Ectodermal cell (in vitro differentiated cells): ENCODE measurements around the gene R3HDM4.
A peak's percentile ranks its signal among the peaks of the same experiment; 100 is the strongest.
"Not testable (repeated sequence)": the region's sequence is repeated elsewhere in the genome, so short reads cannot be mapped to it uniquely, and the experiment has no call there.

Source experiments
- H3K27ac ChIP-seq: 2 replicates; pipeline ENCODE4 v1.7.0; 2013; ENCODE audit warnings: mild to moderate bottlenecking, low read depth, low read length; ENCODE audit not compliant: insufficient read depth, poor library complexity, severe bottlenecking
- H3K27me3 ChIP-seq: 2 replicates; pipeline ENCODE4 v1.7.0; 2013; ENCODE audit warnings: mild to moderate bottlenecking, low read length; ENCODE audit not compliant: insufficient read depth, control insufficient read depth, poor library complexity, severe bottlenecking
- H3K36me3 ChIP-seq: one replicate; pipeline ENCODE4 v1.7.0; 2013; ENCODE audit warnings: low read length; ENCODE audit not compliant: control insufficient read depth, insufficient read depth
- H3K4me1 ChIP-seq: one replicate; pipeline ENCODE4 v1.7.0; 2013; ENCODE audit warnings: low read length; ENCODE audit not compliant: control insufficient read depth, insufficient read depth
- H3K4me3 ChIP-seq: 2 replicates; pipeline ENCODE4 v1.7.0; 2013; ENCODE audit warnings: low read depth, low read length, control low read depth; ENCODE audit not compliant: insufficient read depth
- H3K9me3 ChIP-seq: 2 replicates; pipeline ENCODE4 v1.7.0; 2013; ENCODE audit warnings: mild to moderate bottlenecking, low read length, moderate library complexity; ENCODE audit not compliant: control insufficient read depth
- WGBS, 2 experiments: methylation state at CpG; one replicate each; pipeline ENCODE4 v1.1.7; 2013; ENCODE audit warnings: missing lambda C conversion rate in 2 of 2; 5-methylcytosine and 5-hydroxymethylcytosine counted together

R3HDM4 gene

DNA sequence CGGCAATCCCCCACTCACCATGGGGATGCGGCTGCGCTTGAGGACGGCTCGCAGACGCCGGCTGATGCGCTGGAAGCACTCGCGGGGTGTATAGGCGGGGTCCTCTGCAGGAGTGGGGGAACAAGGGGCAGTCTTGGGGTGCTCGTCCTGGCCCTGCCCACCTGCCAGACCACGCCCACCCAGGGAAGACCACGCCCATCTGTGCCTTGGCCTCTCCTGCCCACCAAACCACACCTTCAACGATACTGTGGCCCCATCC is 13.0 kb downstream of the R3HDM4 start:
- no peak overlapping the region for H3K4me3 ChIP-seq
- no peaks in the 10 kb centered on the region for H3K9me3 ChIP-seq
- no peaks in the 10 kb centered on the region for H3K36me3 ChIP-seq
- no peaks in the 10 kb centered on the region for H3K27me3 ChIP-seq
- peaks cover 10% of the 10 kb centered on the region for H3K4me1 ChIP-seq
- WGBS, 2 experiments, result 92 to 94% methylated on average over 15 of the region's 15 CpGs
- H3K27ac ChIP-seq, result no peak overlapping the region

- no peaks in the 10 kb centered on the region for H3K36me3 ChIP-seq
- 91% methylated on average over 32 of the region's 32 CpGs for WGBS, 2 experiments
- H3K9me3 ChIP-seq, result no peaks in the 10 kb centered on the region
- no peak overlapping the region for H3K27ac ChIP-seq
- peaks cover 10% of the 10 kb centered on the region for H3K4me1 ChIP-seq
- H3K4me3 ChIP-seq, result no peak overlapping the region
- H3K27me3 ChIP-seq, result no peaks in the 10 kb centered on the region
These were observed 13.5 kb downstream of the R3HDM4 start for GRCh38 chr19:899336-900042.

DNA sequence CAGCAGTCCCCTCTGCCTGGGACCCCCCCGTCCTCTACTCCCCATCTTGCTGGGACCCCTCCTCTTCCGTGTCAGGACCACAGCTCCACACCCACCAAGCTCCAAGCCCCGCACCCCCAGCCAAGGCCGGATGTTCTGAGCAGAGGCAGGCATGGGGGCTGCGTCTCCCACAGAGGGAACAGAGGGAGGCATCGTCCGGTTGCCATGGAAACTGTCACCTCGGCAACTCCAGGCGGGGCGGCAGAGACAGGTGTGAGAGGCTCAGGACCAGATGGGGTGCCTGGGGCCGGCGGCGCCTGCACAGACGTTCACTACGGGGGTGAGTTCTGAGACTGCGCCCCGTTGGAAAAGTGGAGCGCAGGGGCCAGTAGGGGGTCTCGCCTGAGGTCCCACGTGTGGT is 14.4 kb downstream of the R3HDM4 start:
- Histone ChIP-seq H3K27me3 (no peaks in the 10 kb centered on the region), H3K36me3 (no peaks in the 10 kb centered on the region), H3K27ac (no peak overlapping the region), H3K9me3 (no peaks in the 10 kb centered on the region), H3K4me1 (peaks cover 10% of the 10 kb centered on the region), H3K4me3 (no peak overlapping the region)
- 82 to 83% methylated on average over 20 of the region's 20 CpGs for WGBS, 2 experiments

- no peak overlapping the region for H3K27ac ChIP-seq
- H3K36me3 ChIP-seq, result no peaks in the 10 kb centered on the region
- 87 to 88% methylated on average over 26 of the region's 26 CpGs for WGBS, 2 experiments
- no peaks in the 10 kb centered on the region for H3K27me3 ChIP-seq
- peaks cover 6% of the 10 kb centered on the region for H3K4me1 ChIP-seq
- H3K4me3 ChIP-seq, result no peak overlapping the region
- H3K9me3 ChIP-seq, result no peaks in the 10 kb centered on the region
These were observed 15.5 kb downstream of the R3HDM4 start for GRCh38 chr19:897442-898039.

GRCh38 chr19:896999-897398 is 16.0 kb downstream of the R3HDM4 start:
- H3K27ac ChIP-seq, result no peak overlapping the region
- no peaks in the 10 kb centered on the region for H3K36me3 ChIP-seq
- no peaks in the 10 kb centered on the region for H3K27me3 ChIP-seq
- H3K4me3 ChIP-seq, result no peak overlapping the region
- no peaks in the 10 kb centered on the region for H3K9me3 ChIP-seq
- 87 to 88% methylated on average over 11 of the region's 11 CpGs for WGBS, 2 experiments
- H3K4me1 ChIP-seq, result peaks cover 6% of the 10 kb centered on the region

- peaks cover 6% of the 10 kb centered on the region for H3K4me1 ChIP-seq
- no peak overlapping the region for H3K27ac ChIP-seq
- H3K9me3 ChIP-seq, result no peaks in the 10 kb centered on the region
- WGBS, 2 experiments, result 88 to 90% methylated on average over 10 of the region's 10 CpGs
- H3K4me3 ChIP-seq, result no peak overlapping the region
- no peaks in the 10 kb centered on the region for H3K27me3 ChIP-seq
- H3K36me3 ChIP-seq, result no peaks in the 10 kb centered on the region
These were observed 16.6 kb downstream of the R3HDM4 start for GRCh38 chr19:896434-896833.

- H3K9me3 ChIP-seq, result no peaks in the 10 kb centered on the region
- H3K36me3 ChIP-seq, result peaks cover 13% of the 10 kb centered on the region
- peak within 1 kb of the TSS; percentile 89 for H3K4me3 ChIP-seq
- 2% methylated on average over 64 to 69 of the region's 69 CpGs for WGBS, 2 experiments
- no peaks in the 10 kb centered on the region for H3K4me1 ChIP-seq
- H3K27me3 ChIP-seq, result no peaks in the 10 kb centered on the region
- H3K27ac ChIP-seq, result peak within 1 kb of the TSS; percentile 94
These were observed 19.9 kb downstream of the R3HDM4 start, which contains the start of the genes MED16 and RNU6-9 for GRCh38 chr19:892894-893689. MED16 (minus strand) TSS chr19:893187; CDS start chr19:891131, 2,056 bp downstream. RNU6-9 (plus strand) TSS chr19:893484.

- H3K9me3 ChIP-seq, result no peaks in the 10 kb centered on the region
- no peaks in the 10 kb centered on the region for H3K27me3 ChIP-seq
- peak overlapping the region; percentile 89 for H3K4me3 ChIP-seq
- H3K4me1 ChIP-seq, result no peaks in the 10 kb centered on the region
- no peak overlapping the region for H3K27ac ChIP-seq
- WGBS, 2 experiments, result 7% methylated on average over 27 of the region's 27 CpGs
- peaks cover 13% of the 10 kb centered on the region for H3K36me3 ChIP-seq
These were observed 20.7 kb downstream of the R3HDM4 start for GRCh38 chr19:892243-892893.

- not testable (repeated sequence) for H3K27ac ChIP-seq, H3K4me1 ChIP-seq, H3K9me3 ChIP-seq, H3K27me3 ChIP-seq
- peak overlapping the region; percentile 89 for H3K4me3 ChIP-seq
- H3K36me3 ChIP-seq, result peaks cover 16% of the 10 kb centered on the region
- WGBS, 2 experiments, result 93% methylated on average over 50 of the region's 50 CpGs
These were observed 21.4 kb downstream of the R3HDM4 start for GRCh38 chr19:891421-892200.
